ENCODE results near the gene ANKRD22. TPM values are rescaled to one million over a fixed set of nuclear protein-coding genes. Genes with fewer than 3 reads are reported as not detected.
"Not testable (repeated sequence)": the region's sequence is repeated elsewhere in the genome, so short reads cannot be mapped to it uniquely, and the experiment has no call there.

ANKRD22 gene
- total and polyA plus RNA-seq, 4 donors, result 0.38 to 1.0 (median 0.43) TPM

- TF ChIP-seq REST (IDR thresholded peaks at IDR 0.05) (no peak), NR2F2 (IDR thresholded peaks at IDR 0.05) (no peak), GABPA (IDR thresholded peaks at IDR 0.05 in 1 of 2, conservative IDR thresholded peaks at IDR 0.05 in 1 of 2) (no peak), EGR1 (IDR thresholded peaks at IDR 0.05; ENCODE audit: low read depth in 2 of 2) (no peak), FOXA2 (IDR thresholded peaks at IDR 0.05) (no peak), TAF1 (conservative IDR thresholded peaks at IDR 0.05) (no peak), JUND (IDR thresholded peaks at IDR 0.05) (no peak), RXRA (IDR thresholded peaks at IDR 0.05) (no peak)
Observed at GRCh38 chr10:88886557-88886956, 34.9 kb upstream of the ANKRD22 start (continued).

GRCh38 chr10:88883448-88883809, 31.8 kb upstream of the ANKRD22 start:
- peaks cover 0 to 12% (median 8%) of the 10 kb centered on the region in 4 donors for H3K4me1 ChIP-seq (ENCODE audit: control insufficient read depth in 4 of 4, insufficient read depth in 4 of 4, low read length in 3 of 4)
- no peak for DNase-seq (ENCODE audit: low spot score)
- WGBS, result 75% methylated on average over 2 of the region's 2 CpGs
- H3K9me3 ChIP-seq (ENCODE audit: control insufficient read depth in 4 of 4, low read length in 3 of 4), result no peaks in the 10 kb centered on the region
- no peak overlapping the region for H3K27ac ChIP-seq (ENCODE audit: low read depth in 1 of 2, low read length in 2 of 2)
- no peak overlapping the region for H3K4me3 ChIP-seq (ENCODE audit: low read depth in 1 of 3, low read length in 3 of 3)
- TF ChIP-seq HNF4G (IDR thresholded peaks at IDR 0.05) (no peak), JUND (IDR thresholded peaks at IDR 0.05) (no peak)
- no peak overlapping the region for H3K9ac ChIP-seq (ENCODE audit: low read depth in 1 of 2, low read length in 2 of 2)
- no peaks in the 10 kb centered on the region for H3K27me3 ChIP-seq (ENCODE audit: control insufficient read depth in 4 of 4, insufficient read depth in 4 of 4, low read length in 3 of 4)
- H3K36me3 ChIP-seq (ENCODE audit: control insufficient read depth in 4 of 4, insufficient read depth in 3 of 4, low read depth in 1 of 4, low read length in 3 of 4), result no peaks in the 10 kb centered on the region

- WGBS, result 70% methylated on average over 8 of the region's 8 CpGs
- not testable (repeated sequence) for H3K9ac ChIP-seq (ENCODE audit: low read depth in 1 of 2, low read length in 2 of 2); H3K36me3 ChIP-seq (ENCODE audit: control insufficient read depth in 4 of 4, insufficient read depth in 3 of 4, low read depth in 1 of 4, low read length in 3 of 4); DNase-seq (ENCODE audit: low spot score); H3K9me3 ChIP-seq (ENCODE audit: control insufficient read depth in 4 of 4, low read length in 3 of 4); H3K27ac ChIP-seq (ENCODE audit: low read depth in 1 of 2, low read length in 2 of 2); H3K4me3 ChIP-seq (ENCODE audit: low read depth in 1 of 3, low read length in 3 of 3); H3K27me3 ChIP-seq (ENCODE audit: control insufficient read depth in 4 of 4, insufficient read depth in 4 of 4, low read length in 3 of 4)
- peaks cover 0 to 12% (median 8%) of the 10 kb centered on the region in 4 donors for H3K4me1 ChIP-seq (ENCODE audit: control insufficient read depth in 4 of 4, insufficient read depth in 4 of 4, low read length in 3 of 4)
Observed at GRCh38 chr10:88882646-88883447, 31.2 kb upstream of the ANKRD22 start.

GRCh38 chr10:88881922-88882645, 30.4 kb upstream of the ANKRD22 start:
- Histone ChIP-seq H3K9ac (ENCODE audit: low read depth in 1 of 2, low read length in 2 of 2) (no peak overlapping the region), H3K27ac (ENCODE audit: low read depth in 1 of 2, low read length in 2 of 2) (no peak overlapping the region), H3K9me3 (ENCODE audit: control insufficient read depth in 4 of 4, low read length in 3 of 4) (no peaks in the 10 kb centered on the region), H3K4me1 (ENCODE audit: control insufficient read depth in 4 of 4, insufficient read depth in 4 of 4, low read length in 3 of 4) (peaks cover 0 to 12% (median 8%) of the 10 kb centered on the region in 4 donors), H3K4me3 (ENCODE audit: low read depth in 1 of 3, low read length in 3 of 3) (no peak overlapping the region), H3K27me3 (ENCODE audit: control insufficient read depth in 4 of 4, insufficient read depth in 4 of 4, low read length in 3 of 4) (no peaks in the 10 kb centered on the region), H3K36me3 (ENCODE audit: control insufficient read depth in 4 of 4, insufficient read depth in 3 of 4, low read depth in 1 of 4, low read length in 3 of 4) (no peaks in the 10 kb centered on the region)
- no peak for DNase-seq (ENCODE audit: low spot score)
- WGBS, result 75% methylated on average over 5 of the region's 5 CpGs
- TF ChIP-seq EGR1 (IDR thresholded peaks at IDR 0.05; ENCODE audit: low read depth in 2 of 2) (no peak), GABPA (IDR thresholded peaks at IDR 0.05 in 1 of 2, conservative IDR thresholded peaks at IDR 0.05 in 1 of 2) (no peak), MAX (IDR thresholded peaks at IDR 0.05) (no peak), RXRA (IDR thresholded peaks at IDR 0.05) (no peak), FOXA1 (IDR thresholded peaks at IDR 0.05) (no peak), ATF3 (IDR thresholded peaks at IDR 0.05) (no peak), ZBTB33 (IDR thresholded peaks at IDR 0.05) (no peak), REST (IDR thresholded peaks at IDR 0.05) (no peak)

Measured in liver (tissue), 9 donors.